Fibroblast of lung (primary cell): ENCODE data around the gene PRPS1L1.

Experiments used
- CTCF ChIP-seq, 2 donors: IDR thresholded peaks in 1 of 2; conservative IDR thresholded peaks in 1 of 2; 1 replicate in 1 of 2; 2 replicates in 1 of 2; pipeline ENCODE4 v1.5.1; 2011 to 2012; ENCODE audit warnings: low read length in 2 of 2, control low read depth in 1 of 2, inconsistent platforms in 1 of 2, low read depth in 1 of 2, mild to moderate bottlenecking in 1 of 2
- EZH2 ChIP-seq: IDR thresholded peaks from 2 replicates; pipeline ENCODE4 v1.5.1; 2012; ENCODE audit warnings: low read length, control low read depth, mild to moderate bottlenecking; ENCODE audit errors: missing control alignments

- TF ChIP-seq CTCF (conservative IDR thresholded peaks at IDR 0.05 in 1 of 2, IDR thresholded peaks at IDR 0.05 in 1 of 2; ENCODE audit: low read depth in 1 of 2, low read length in 2 of 2) (no peak), EZH2 (no peak)
These were observed 29.0 kb downstream of the PRPS1L1 start for GRCh38 chr7:17998692-17999091.
